GM12878 (cell line): ENCODE results near the gene POLD4. TPM values are rescaled to one million over a fixed set of nuclear protein-coding genes. Genes with fewer than 3 reads are reported as not detected.
A peak's percentile ranks its signal among the peaks of the same experiment; 100 is the strongest.

Experiments
- BRCA1 ChIP-seq: IDR thresholded peaks from 2 replicates; pipeline ENCODE4 v1.6.1; 2011; ENCODE audit warnings: low read depth, low read length, improper control_type of control experiment
- CEBPB ChIP-seq, 2 experiments: fragments of 150-350 bp in 1 of 2; IDR thresholded peaks; 2 replicates each; pipeline ENCODE4 v1.6.1; 2012 to 2014; ENCODE audit warnings: low read depth in 2 of 2, low read length in 2 of 2, borderline replicate concordance in 1 of 2, inconsistent platforms in 1 of 2
- EZH2 ChIP-seq: IDR thresholded peaks from 2 replicates; pipeline ENCODE4 v1.6.1; 2012; ENCODE audit warnings: low read depth, mild to moderate bottlenecking, control low read depth, inconsistent platforms, low read length, borderline replicate concordance; ENCODE audit not compliant: control insufficient read depth
- FOS ChIP-seq: IDR thresholded peaks from 3 replicates; pipeline ENCODE4 v1.6.1; 2011; ENCODE audit warnings: borderline replicate concordance; ENCODE audit not compliant: insufficient read length; ENCODE audit errors: extremely low read depth
- IKZF1 ChIP-seq: fragments of 450-650 bp; conservative IDR thresholded peaks from 2 replicates; pipeline ENCODE4 v1.6.1; 2017; ENCODE audit warnings: antibody characterized with exemption, mild to moderate bottlenecking
- KAT2A ChIP-seq: conservative IDR thresholded peaks from 2 replicates; pipeline ENCODE4 v1.6.1; 2011; ENCODE audit warnings: low read depth, low read length; ENCODE audit not compliant: control insufficient read depth
- POLR2A ChIP-seq: IDR thresholded peaks from 2 replicates; pipeline ENCODE4 v1.6.1; 2011; ENCODE audit warnings: low read depth, mild to moderate bottlenecking, low read length
- POLR2AphosphoS2 ChIP-seq: IDR thresholded peaks from 2 replicates; pipeline ENCODE4 v1.6.1; 2011; ENCODE audit warnings: low read depth, mild to moderate bottlenecking, low read length, improper control_type of control experiment, moderate library complexity
- RBBP5 ChIP-seq: fragments of 200-600 bp; sonication (generic); conservative IDR thresholded peaks from 2 replicates; pipeline ENCODE4 v1.6.1; 2016
- RELA ChIP-seq: fragments of 450-650 bp; IDR thresholded peaks from 2 replicates; pipeline ENCODE4 v1.8.0; 2014; ENCODE audit warnings: borderline replicate concordance; ENCODE audit not compliant: partially characterized antibody
- SMARCA5 ChIP-seq: fragments of 450-650 bp; IDR thresholded peaks from 2 replicates; pipeline ENCODE4 v1.6.1; 2017; ENCODE audit warnings: mild to moderate bottlenecking
- SUZ12 ChIP-seq: fragments of 200-600 bp; sonication (generic); IDR thresholded peaks from one replicate; pipeline ENCODE4 v1.6.1; 2018; ENCODE audit warnings: antibody characterized with exemption, mild to moderate bottlenecking; ENCODE audit not compliant: unreplicated experiment
- TAF1 ChIP-seq: IDR thresholded peaks from 2 replicates; pipeline ENCODE4 v1.6.1; 2011; ENCODE audit warnings: mild to moderate bottlenecking, low read depth, low read length, borderline replicate concordance
- TCF3 ChIP-seq: IDR thresholded peaks from 2 replicates; pipeline ENCODE4 v1.6.1; 2012; ENCODE audit warnings: low read depth, mild to moderate bottlenecking, low read length, borderline replicate concordance; ENCODE audit not compliant: insufficient read depth
- ZZZ3 ChIP-seq: IDR thresholded peaks from 2 replicates; pipeline ENCODE4 v1.6.1; 2011; ENCODE audit warnings: low read depth; ENCODE audit not compliant: control insufficient read depth, insufficient read length
- polyA plus RNA-seq, 11 experiments: library from polyadenylated mRNA; depleted of rRNA in 4 of 11; unstranded in 6 of 11; stranded (reverse) in 5 of 11; fragments of >200 nt; fragmentation: Nextera tagmentation in 4 of 11; fragmentation: Illumina TruSeq in 1 of 11; extraction: Ambion mirVana in 4 of 11; extraction: Trizol in 1 of 11; gene quantifications; 1 replicate in 1 of 11; 2 replicates in 10 of 11; pipeline versions ENCODE4 v1.2.1 to v1.2.3, GENCODE V29; 2011 to 2016; ENCODE audit warnings: inconsistent platforms in 2 of 11, missing spikeins in 2 of 11, low read depth in 1 of 11
- total RNA-seq, 4 experiments: library from RNA; depleted of rRNA in 3 of 4; stranded (reverse); fragments of >200 nt in 3 of 4; fragmentation: Illumina TruSeq in 1 of 4; extraction: Trizol in 1 of 4; gene quantifications; 2 replicates each; pipeline versions ENCODE4 v1.2.1 to v1.2.3, GENCODE V29; 2013 to 2021
- TF ChIP-seq, protein P1 (sequence below): fragments of 450-650 bp; formaldehyde crosslinking; IDR thresholded peaks from 2 replicates; pipeline ENCODE4 v1.5.0; 2022; ENCODE audit warnings: mild to moderate bottlenecking, missing genetic modification characterization
- TF ChIP-seq, protein P2 (sequence below): fragments of 450-650 bp; IDR thresholded peaks from 2 replicates; pipeline ENCODE4 v1.6.1; 2014; ENCODE audit warnings: mild to moderate bottlenecking
- TF ChIP-seq, protein P3 (sequence below): fragments of 450-650 bp; IDR thresholded peaks from 2 replicates; pipeline ENCODE4 v1.6.1; 2018; ENCODE audit warnings: borderline replicate concordance, mild to moderate bottlenecking; ENCODE audit not compliant: partially characterized antibody
- TF ChIP-seq, protein P4 (sequence below): fragments of 450-650 bp; IDR thresholded peaks from 2 replicates; pipeline ENCODE4 v1.6.1; 2018; ENCODE audit warnings: mild to moderate bottlenecking, low read depth, moderate library complexity; ENCODE audit not compliant: partially characterized antibody

POLD4 gene
- total and polyA plus RNA-seq, 10 of the 15 experiments (the other 5 are each of a cell fraction or from before 2014, with no cell fraction given), result 8.1 to 176 (median 88.1) TPM

DNA sequence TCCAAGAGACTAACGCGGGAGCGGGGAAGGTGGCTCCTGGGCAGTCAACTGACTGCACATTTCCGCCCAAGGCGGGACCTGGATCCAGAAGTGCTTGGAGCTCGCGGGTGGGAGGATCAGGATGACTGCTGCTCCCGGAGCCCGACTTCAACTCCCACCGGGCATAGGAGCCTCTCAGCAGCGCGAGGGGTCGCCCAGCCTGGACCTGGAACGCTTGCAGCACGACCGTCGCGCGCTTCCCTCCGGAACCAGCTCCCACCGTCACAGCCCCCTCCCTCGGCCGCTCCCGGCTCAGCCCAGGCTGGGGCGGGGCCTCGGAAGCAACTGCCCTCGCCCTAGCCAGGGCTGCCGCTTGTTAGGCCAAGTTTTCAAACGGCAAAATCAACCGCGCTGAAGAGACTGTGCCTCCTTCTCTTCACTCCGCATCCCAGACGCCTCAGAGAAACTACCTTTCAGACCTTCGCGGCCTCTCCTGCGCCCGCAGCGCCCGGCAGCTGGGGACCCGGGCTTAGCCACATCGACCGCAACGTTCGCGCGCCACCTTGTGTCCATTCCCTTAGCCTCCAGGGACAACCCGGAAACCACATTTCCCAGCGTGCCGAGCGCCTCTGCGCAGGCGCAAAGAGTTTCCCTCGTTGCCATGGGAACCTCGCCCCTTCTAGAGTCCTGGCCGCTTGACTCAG lies 36.0 kb downstream of the POLD4 start (continued):
- TF ChIP-seq, protein P1, sequence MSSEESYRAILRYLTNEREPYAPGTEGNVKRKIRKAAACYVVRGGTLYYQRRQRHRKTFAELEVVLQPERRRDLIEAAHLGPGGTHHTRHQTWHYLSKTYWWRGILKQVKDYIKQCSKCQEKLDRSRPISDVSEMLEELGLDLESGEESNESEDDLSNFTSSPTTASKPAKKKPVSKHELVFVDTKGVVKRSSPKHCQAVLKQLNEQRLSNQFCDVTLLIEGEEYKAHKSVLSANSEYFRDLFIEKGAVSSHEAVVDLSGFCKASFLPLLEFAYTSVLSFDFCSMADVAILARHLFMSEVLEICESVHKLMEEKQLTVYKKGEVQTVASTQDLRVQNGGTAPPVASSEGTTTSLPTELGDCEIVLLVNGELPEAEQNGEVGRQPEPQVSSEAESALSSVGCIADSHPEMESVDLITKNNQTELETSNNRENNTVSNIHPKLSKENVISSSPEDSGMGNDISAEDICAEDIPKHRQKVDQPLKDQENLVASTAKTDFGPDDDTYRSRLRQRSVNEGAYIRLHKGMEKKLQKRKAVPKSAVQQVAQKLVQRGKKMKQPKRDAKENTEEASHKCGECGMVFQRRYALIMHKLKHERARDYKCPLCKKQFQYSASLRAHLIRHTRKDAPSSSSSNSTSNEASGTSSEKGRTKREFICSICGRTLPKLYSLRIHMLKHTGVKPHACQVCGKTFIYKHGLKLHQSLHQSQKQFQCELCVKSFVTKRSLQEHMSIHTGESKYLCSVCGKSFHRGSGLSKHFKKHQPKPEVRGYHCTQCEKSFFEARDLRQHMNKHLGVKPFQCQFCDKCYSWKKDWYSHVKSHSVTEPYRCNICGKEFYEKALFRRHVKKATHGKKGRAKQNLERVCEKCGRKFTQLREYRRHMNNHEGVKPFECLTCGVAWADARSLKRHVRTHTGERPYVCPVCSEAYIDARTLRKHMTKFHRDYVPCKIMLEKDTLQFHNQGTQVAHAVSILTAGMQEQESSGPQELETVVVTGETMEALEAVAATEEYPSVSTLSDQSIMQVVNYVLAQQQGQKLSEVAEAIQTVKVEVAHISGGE (CRISPR knock-in tag), result peak; percentile 62
- TF ChIP-seq CEBPB (IDR thresholded peaks at IDR 0.05; ENCODE audit: borderline replicate concordance in 1 of 2, low read depth in 2 of 2, low read length in 2 of 2) (no peak), ZZZ3 (no peak), RELA (no peak), TAF1 (0 out of 2 replicates have a peak, but pooled peaks have one; percentile 28), SMARCA5 (peak; percentile 93), TCF3 (peak; percentile 91), EZH2 (no peak), BRCA1 (no peak), RBBP5 (no peak), KAT2A (no peak), FOS (no peak), IKZF1 (peak; percentile 96), POLR2AphosphoS2 (no peak), POLR2A (peak; percentile 71), SUZ12 (no peak)
- TF ChIP-seq, protein P2, sequence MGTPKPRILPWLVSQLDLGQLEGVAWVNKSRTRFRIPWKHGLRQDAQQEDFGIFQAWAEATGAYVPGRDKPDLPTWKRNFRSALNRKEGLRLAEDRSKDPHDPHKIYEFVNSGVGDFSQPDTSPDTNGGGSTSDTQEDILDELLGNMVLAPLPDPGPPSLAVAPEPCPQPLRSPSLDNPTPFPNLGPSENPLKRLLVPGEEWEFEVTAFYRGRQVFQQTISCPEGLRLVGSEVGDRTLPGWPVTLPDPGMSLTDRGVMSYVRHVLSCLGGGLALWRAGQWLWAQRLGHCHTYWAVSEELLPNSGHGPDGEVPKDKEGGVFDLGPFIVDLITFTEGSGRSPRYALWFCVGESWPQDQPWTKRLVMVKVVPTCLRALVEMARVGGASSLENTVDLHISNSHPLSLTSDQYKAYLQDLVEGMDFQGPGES, result 0 out of 2 replicates have a peak, but pooled peaks have one; percentile 44
- TF ChIP-seq, protein P3, sequence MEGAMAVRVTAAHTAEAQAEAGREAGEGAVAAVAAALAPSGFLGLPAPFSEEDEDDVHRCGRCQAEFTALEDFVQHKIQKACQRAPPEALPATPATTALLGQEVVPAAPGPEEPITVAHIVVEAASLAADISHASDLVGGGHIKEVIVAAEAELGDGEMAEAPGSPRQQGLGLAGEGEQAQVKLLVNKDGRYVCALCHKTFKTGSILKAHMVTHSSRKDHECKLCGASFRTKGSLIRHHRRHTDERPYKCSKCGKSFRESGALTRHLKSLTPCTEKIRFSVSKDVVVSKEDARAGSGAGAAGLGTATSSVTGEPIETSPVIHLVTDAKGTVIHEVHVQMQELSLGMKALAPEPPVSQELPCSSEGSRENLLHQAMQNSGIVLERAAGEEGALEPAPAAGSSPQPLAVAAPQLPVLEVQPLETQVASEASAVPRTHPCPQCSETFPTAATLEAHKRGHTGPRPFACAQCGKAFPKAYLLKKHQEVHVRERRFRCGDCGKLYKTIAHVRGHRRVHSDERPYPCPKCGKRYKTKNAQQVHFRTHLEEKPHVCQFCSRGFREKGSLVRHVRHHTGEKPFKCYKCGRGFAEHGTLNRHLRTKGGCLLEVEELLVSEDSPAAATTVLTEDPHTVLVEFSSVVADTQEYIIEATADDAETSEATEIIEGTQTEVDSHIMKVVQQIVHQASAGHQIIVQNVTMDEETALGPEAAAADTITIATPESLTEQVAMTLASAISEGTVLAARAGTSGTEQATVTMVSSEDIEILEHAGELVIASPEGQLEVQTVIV, result no peak
- TF ChIP-seq, protein P4, sequence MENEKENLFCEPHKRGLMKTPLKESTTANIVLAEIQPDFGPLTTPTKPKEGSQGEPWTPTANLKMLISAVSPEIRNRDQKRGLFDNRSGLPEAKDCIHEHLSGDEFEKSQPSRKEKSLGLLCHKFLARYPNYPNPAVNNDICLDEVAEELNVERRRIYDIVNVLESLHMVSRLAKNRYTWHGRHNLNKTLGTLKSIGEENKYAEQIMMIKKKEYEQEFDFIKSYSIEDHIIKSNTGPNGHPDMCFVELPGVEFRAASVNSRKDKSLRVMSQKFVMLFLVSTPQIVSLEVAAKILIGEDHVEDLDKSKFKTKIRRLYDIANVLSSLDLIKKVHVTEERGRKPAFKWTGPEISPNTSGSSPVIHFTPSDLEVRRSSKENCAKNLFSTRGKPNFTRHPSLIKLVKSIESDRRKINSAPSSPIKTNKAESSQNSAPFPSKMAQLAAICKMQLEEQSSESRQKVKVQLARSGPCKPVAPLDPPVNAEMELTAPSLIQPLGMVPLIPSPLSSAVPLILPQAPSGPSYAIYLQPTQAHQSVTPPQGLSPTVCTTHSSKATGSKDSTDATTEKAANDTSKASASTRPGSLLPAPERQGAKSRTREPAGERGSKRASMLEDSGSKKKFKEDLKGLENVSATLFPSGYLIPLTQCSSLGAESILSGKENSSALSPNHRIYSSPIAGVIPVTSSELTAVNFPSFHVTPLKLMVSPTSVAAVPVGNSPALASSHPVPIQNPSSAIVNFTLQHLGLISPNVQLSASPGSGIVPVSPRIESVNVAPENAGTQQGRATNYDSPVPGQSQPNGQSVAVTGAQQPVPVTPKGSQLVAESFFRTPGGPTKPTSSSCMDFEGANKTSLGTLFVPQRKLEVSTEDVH, result no peak
